Stimulated activated CD8-positive, alpha-beta memory T cell treated with anti-CD3 and anti-CD28 coated beads, Interleukin-15, amount 100 ng/mL, for 24 hours (primary cell): ENCODE results near the gene LRIT2.

Experiments
- DNase-seq: peaks from one replicate; pipeline ENCODE4 v3.0.0-alpha.2; 2020; ENCODE audit warnings: low read depth

Gene LRIT2

DNA sequence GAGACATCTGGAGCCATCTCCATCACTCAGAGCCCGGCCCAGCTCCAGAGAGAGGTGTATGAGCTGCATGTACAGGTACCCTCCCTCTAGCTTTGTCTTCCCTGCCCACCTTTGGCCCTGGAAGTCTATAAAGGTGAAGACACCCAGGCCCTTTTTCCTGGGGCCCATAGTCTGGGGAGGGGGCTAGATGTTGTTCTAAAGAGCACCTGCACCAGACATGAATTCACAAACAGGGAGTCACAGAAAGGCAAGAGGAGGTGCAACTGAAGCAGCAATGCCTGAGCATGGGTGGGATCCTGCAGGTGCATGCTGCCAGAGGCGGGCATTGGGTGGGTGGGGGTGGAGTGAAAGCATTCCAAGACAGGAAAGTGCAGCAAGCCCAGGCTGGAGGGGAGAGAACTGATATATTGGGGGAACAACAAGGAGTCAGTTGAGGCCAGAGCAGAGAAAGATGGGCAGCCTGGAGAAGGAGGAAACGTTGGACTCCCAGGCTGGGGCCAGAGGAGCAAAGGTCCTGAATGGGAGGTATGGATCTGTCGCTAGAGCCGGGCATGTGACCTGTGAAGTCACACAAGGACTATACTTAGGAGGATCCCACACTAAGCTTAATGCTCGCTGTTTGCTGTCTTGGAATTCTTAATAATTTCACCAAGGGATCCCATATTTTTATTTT lies 19.4 kb downstream of the LRIT2 start:
- DNase-seq = no peak

- DNase-seq = peak; percentile 43
These were observed 20.1 kb downstream of the LRIT2 start for GRCh38 chr10:84205049-84205852.

DNA sequence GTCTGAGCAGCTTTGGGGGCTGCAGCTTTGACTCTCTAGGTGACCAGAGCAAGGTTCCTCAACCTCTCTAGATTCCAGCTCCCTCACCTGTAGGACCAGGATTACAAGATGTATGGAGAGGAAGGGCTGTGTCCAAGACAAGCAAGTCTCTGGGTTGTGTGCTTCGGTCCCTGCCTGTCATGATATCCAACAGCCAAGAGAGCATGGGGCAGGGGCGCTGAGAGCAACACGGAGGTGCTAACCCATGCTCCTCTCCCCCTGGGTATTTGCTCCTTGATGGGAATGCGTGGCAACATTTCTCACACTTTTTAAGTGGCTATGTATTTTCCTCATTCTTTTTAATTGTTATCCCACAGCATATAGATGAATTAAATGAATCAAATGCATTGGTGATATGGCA lies 20.7 kb downstream of the LRIT2 start:
- DNase-seq = no peak

- no peak for DNase-seq
These were observed 21.2 kb downstream of the LRIT2 start for GRCh38 chr10:84204122-84204521.

DNA sequence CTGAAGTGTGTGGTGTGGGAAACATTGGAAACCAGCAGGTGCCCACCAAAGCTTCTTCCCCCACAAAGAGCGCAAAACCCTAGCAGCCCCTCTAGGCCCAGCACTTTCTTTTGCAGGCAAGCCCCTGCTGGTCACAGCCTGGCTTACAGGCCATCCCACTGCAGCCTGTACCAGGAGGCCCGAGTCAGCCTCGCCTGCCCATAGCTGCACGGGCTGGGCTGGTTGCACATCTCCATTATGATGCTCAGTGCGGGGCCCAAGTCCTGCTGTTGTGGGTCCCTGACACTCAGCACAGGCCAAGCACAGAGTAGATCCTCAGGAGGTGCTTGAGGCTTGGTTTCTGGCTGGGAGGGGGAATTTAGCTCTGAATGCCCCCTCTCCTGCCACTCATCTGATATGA lies 23.0 kb downstream of the LRIT2 start:
- no peak for DNase-seq

DNA sequence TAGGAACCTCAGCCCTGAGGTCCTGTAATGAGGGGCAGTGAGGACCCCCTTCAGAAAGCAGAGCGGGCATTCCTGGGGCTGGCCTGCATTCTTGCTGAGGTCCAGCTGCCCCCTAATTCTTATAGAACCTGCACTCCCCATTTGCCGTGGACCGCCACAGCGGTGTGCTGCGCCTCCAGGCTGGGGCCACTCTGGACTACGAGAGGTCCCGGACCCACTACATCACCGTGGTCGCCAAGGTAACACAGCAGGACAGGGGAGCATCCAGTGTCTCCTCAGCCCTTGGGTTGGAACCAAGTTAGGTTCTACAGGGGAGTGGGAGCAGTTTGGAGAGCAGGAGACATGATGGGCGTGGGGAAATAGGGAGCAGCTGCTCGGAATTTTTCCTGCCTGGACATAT lies 23.7 kb downstream of the LRIT2 start:
- DNase-seq = no peak

DNA sequence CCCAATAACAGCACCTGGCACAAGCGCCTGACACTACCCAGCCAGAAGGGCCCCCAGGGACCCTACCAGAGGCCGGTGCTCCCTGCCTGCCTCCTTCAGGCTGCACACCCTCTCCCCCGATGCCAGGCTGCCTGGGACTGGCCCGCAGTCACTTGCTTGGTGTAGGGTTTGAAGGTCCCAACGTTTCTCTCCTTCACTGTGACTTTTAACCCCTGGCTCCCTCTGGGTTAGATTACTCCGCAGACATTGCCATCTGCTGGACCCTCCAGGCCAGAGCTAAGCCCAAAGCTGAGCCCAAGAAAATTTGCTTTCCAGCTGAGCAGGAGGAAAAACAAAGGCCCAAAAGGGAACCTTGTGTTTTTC lies 24.1 kb downstream of the LRIT2 start:
- no peak for DNase-seq

GRCh38 chr10:84200537-84201243 lies 24.7 kb downstream of the LRIT2 start:
- no peak for DNase-seq

DNA sequence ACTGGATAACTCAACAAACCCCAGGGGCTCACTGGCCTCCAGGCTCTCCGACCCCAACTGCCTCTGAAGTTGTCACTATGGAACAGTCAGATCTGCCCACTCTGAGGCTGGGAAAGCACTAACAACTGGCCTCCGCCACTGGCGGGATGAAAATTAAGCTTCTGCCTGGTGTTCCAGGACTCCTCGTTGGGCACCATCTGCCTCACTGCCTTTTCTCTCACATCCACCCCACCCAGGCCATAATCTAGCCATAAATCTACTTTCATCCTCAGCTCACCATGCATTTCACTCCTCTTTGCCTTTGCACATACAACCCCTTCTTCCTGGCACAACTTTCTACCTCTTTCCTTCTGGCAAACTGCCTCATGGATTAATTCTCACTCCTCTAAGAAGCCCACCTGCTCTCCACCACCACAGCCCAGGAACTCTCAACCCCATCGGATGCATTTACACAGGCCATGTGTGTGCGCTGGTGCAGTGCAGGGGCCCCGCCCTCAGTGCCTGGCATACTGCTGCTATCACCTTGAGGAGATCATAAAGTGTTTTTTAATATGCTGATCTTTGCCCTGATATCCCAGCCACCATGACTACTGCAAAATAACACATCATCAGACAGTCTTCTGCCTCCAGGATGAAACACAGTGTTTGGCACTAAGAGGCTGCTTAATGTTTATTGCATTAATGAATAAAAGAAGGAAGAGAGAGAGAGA lies 27.0 kb downstream of the LRIT2 start:
- DNase-seq = no peak

GRCh38 chr10:84197643-84198042 lies 27.7 kb downstream of the LRIT2 start:
- DNase-seq = no peak

DNA sequence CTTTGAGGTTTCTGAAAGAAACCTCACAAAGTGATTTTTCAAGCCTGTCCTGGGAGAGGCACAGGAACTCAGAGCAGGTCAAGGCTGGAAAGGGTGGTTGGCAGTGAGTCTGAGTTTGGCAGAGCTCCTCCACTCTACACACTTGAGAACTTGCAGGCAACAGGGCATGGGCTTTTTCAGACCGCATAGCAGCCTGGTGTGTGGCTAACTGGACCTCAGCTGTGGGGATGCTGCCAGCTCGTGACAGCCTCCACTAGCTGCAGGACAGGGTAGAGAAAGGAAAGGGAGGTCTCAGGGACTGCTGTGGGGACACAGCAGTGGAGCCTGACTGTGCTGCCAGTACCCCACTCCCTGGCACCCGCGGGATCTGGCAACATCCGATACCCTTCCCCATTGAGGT lies 28.4 kb downstream of the LRIT2 start:
- no peak for DNase-seq

GRCh38 chr10:84196083-84196482 lies 29.3 kb downstream of the LRIT2 start:
- DNase-seq = no peak

- DNase-seq = no peak
These were observed 30.1 kb downstream of the LRIT2 start for GRCh38 chr10:84195044-84195830.

DNA sequence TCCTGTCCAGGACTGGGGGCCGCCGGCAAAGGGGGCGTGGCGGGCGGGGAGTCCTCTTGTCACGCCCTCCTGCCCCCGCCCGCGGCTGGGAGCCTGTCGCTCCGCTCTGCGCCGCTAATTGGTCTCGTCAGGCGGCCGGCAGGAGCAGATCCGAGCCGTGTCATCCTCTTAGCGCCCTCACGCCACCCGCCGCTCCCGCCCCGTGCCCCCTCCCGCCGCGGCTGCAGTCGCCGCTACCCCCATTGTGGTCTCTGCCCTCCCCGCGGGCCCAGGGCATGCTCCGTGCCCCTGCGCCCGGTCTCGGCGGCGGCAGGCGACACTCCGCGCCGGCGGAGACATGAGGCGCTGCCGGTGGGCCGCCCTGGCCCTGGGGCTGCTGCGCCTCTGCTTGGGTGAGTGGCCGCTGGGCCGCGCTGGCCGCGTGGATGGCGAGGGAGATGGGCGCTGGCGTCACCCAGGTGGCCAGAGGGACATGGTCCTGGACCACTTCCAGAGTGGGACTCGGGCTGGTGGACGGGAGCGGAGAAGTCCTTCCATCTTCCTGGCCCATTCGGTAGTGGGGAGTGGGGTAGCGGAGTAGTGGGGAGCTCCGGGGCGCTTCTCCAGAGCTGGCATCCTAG lies 30.8 kb downstream of the LRIT2 start, which contains the start of gene CDHR1:
CDHR1 (plus strand) TSS at position 114 of the 620 bp plus-strand sequence; CDS start at position 338, 224 bp downstream.
- DNase-seq = peak; percentile 17

DNA sequence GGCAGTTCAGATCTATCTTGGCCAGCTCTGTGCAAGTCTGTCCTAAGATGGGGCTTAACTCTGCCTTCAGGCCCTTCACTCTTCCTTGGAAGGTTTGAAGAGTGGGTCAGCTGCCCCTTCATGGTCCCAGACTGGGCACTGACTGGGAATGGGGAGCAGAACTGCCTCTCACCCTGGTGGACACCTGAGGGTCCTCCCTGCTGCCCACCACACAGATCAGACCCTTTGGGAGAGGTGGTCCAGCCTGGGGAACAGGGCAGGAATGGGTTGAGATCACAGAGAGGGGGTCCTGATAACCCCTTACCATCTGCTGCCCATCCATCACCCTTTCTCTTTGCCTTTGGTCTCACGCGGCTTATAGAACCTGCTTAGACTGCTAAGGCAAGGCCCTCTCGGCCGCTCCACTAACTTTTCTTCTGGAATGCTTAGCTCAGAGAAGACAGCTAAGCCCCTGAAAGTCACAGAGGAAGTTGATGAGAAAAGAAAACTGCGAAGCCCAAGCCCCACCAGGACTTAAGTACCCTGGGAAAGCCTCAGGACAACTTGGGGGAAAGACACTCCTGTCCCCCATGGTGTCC lies 31.4 kb downstream of the LRIT2 start:
- no peak for DNase-seq

DNA sequence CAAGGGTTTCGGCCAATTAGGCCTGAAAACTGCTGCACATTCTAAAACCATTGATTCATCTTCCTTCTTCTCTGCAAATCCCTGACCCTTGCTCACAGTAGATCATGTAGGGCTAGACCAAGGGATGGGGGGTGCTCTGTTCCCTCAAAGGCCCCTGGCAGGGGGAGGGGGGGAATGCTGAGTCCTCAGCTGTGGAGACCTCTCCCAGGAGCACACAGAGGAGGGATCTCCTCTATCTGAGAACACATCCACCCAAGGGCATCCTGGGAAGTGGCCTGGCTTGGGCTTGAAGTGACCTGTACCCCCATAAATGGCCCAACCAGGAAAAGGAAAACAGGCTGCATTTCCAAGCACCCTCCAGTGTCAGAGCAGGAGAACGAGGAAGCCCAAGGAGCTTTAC lies 32.0 kb downstream of the LRIT2 start:
- DNase-seq = no peak

- DNase-seq = no peak
These were observed 34.2 kb downstream of the LRIT2 start for GRCh38 chr10:84191106-84191505.

DNA sequence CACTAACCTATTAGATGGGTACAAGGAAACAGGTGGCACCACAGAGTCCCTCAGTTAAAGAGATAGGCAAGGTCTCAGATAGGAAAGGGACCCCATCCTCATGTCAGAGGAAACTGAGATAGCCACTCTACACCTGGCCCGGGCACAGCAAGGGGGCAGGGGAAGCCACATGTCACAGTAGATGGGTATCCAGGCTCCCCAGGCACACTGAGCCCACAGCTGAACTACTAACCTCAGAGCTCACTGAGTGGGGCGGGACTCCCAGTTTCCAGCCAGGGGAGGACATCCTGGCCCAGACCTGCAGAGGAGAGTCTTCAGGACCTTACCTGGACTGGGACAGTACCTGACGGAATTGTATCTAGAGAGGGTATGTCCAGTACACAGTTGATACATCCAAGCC lies 34.7 kb downstream of the LRIT2 start:
- DNase-seq = no peak

- DNase-seq = no peak
These were observed 36.5 kb downstream of the LRIT2 start for GRCh38 chr10:84188815-84189214.

DNA sequence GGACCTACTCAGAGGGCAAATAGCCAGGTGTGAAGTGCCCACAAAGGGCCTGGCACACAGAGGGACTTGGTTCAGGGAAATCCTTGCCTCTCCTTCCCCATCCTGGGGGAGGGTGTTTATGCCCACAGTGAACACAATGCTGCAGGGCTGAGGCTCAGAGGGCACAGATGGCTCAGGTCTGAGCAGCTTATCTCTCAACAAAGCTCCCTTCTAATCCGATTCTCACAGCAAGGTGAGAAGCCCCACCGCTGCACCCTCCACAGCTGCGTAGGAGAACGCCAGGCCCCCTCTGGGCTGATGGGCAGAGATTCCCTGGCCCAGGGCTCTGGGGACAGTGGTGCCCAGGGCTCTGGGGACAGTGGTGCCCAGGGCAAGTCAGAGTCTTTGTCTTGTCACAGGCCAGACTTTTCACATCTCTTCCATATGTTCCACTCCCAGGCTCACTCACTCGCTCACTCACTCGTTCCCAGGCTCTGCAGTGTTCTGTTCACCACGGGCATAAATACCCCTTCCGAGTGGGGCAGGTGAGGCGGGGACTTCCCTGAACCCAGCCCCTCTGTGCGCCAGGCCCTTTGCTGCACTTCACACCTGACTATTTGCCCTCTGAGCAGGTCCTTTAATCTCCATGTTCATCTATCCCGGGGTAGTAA lies 39.7 kb downstream of the LRIT2 start:
- DNase-seq = no peak
